ENCODE measurements around the gene MRM2. TPM values are rescaled to one million over a fixed set of nuclear protein-coding genes. Genes with fewer than 3 reads are reported as not detected.
A peak's percentile ranks its signal among the peaks of the same experiment; 100 is the strongest.

Gene MRM2
- total and polyA plus RNA-seq, 5 donors from 2014 or later, result 7.3 to 39.7 (median 37.1) TPM

- no peaks in the 10 kb centered on the region for H3K27me3 ChIP-seq (ENCODE audit: control insufficient read depth, insufficient read depth, low read length)
- Mint-ChIP-seq H3K4me1 (no peaks in the 10 kb centered on the region), H3K27ac (no peak overlapping the region), H3K9me3 (no peaks in the 10 kb centered on the region), H3K4me3 (no peak overlapping the region), H3K36me3 (peaks cover 31% of the 10 kb centered on the region), H3K27me3 (no peaks in the 10 kb centered on the region)
- H3K9me3 ChIP-seq (ENCODE audit: control insufficient read depth in 2 of 2, low read length in 2 of 2), result no peaks in the 10 kb centered on the region
- no peak overlapping the region for H3K27ac ChIP-seq (ENCODE audit: insufficient read depth, low read length, poor library complexity, severe bottlenecking)
- H3K36me3 ChIP-seq (ENCODE audit: control insufficient read depth, insufficient read depth, low read length), result peaks cover 17% of the 10 kb centered on the region
- H3K4me1 ChIP-seq (ENCODE audit: control insufficient read depth, insufficient read depth, low read length, poor library complexity, severe bottlenecking), result no peaks in the 10 kb centered on the region
- ATAC-seq (ENCODE audit: low read depth in 2 of 2), result no peak
- no peak overlapping the region for H3K4me3 ChIP-seq (ENCODE audit: low read depth, low read length)
- no peak for DNase-seq
Observed at GRCh38 chr7:2203766-2204300, 38.2 kb downstream of the MRM2 start.

GRCh38 chr7:2202901-2203765 is 38.9 kb downstream of the MRM2 start:
- H3K27ac ChIP-seq (ENCODE audit: insufficient read depth, low read length, poor library complexity, severe bottlenecking), result no peak overlapping the region
- H3K36me3 ChIP-seq (ENCODE audit: control insufficient read depth, insufficient read depth, low read length), result peaks cover 10% of the 10 kb centered on the region
- Mint-ChIP-seq H3K9me3 (no peaks in the 10 kb centered on the region), H3K4me1 (no peaks in the 10 kb centered on the region), H3K27me3 (no peaks in the 10 kb centered on the region), H3K36me3 (peaks cover 24% of the 10 kb centered on the region), H3K27ac (peak overlapping the region in 1 of 3 donors; percentile 48), H3K4me3 (no peak overlapping the region)
- ATAC-seq (ENCODE audit: low read depth in 2 of 2) (no peak), DNase-seq (no peak)
- H3K27me3 ChIP-seq (ENCODE audit: control insufficient read depth, insufficient read depth, low read length), result no peaks in the 10 kb centered on the region
- H3K9me3 ChIP-seq (ENCODE audit: control insufficient read depth in 2 of 2, low read length in 2 of 2), result no peaks in the 10 kb centered on the region
- H3K4me1 ChIP-seq (ENCODE audit: control insufficient read depth, insufficient read depth, low read length, poor library complexity, severe bottlenecking), result no peaks in the 10 kb centered on the region
- H3K4me3 ChIP-seq (ENCODE audit: low read depth, low read length), result no peak overlapping the region

- Histone ChIP-seq H3K4me1 (ENCODE audit: control insufficient read depth, insufficient read depth, low read length, poor library complexity, severe bottlenecking) (no peaks in the 10 kb centered on the region), H3K9me3 (ENCODE audit: control insufficient read depth in 2 of 2, low read length in 2 of 2) (no peaks in the 10 kb centered on the region), H3K36me3 (ENCODE audit: control insufficient read depth, insufficient read depth, low read length) (peaks cover 9% of the 10 kb centered on the region), H3K4me3 (ENCODE audit: low read depth, low read length) (no peak overlapping the region), H3K27me3 (ENCODE audit: control insufficient read depth, insufficient read depth, low read length) (no peaks in the 10 kb centered on the region), H3K27ac (ENCODE audit: insufficient read depth, low read length, poor library complexity, severe bottlenecking) (no peak overlapping the region)
- no peak for ATAC-seq (ENCODE audit: low read depth in 2 of 2)
- peaks cover 0 to under 1% (median 0%) of the 10 kb centered on the region in 4 donors for H3K4me1 Mint-ChIP-seq
- H3K27ac Mint-ChIP-seq, result no peak overlapping the region
- no peak overlapping the region for H3K4me3 Mint-ChIP-seq
- no peaks in the 10 kb centered on the region for H3K27me3 Mint-ChIP-seq
- H3K36me3 Mint-ChIP-seq, result peaks cover 22% of the 10 kb centered on the region
- H3K9me3 Mint-ChIP-seq, result no peaks in the 10 kb centered on the region
- no peak for DNase-seq
Observed at GRCh38 chr7:2202361-2202761, 39.6 kb downstream of the MRM2 start.

GRCh38 chr7:2201686-2202360 is 40.2 kb downstream of the MRM2 start:
- H3K27ac Mint-ChIP-seq, result no peak overlapping the region
- DNase-seq (no peak), ATAC-seq (ENCODE audit: low read depth in 2 of 2) (no peak)
- H3K36me3 Mint-ChIP-seq, result peaks cover 22% of the 10 kb centered on the region
- H3K27me3 Mint-ChIP-seq, result no peaks in the 10 kb centered on the region
- no peak overlapping the region for H3K4me3 Mint-ChIP-seq
- no peaks in the 10 kb centered on the region for H3K9me3 ChIP-seq (ENCODE audit: control insufficient read depth in 2 of 2, low read length in 2 of 2)
- H3K4me1 ChIP-seq (ENCODE audit: control insufficient read depth, insufficient read depth, low read length, poor library complexity, severe bottlenecking), result no peaks in the 10 kb centered on the region
- no peak overlapping the region for H3K27ac ChIP-seq (ENCODE audit: insufficient read depth, low read length, poor library complexity, severe bottlenecking)
- peaks cover 0 to 4% (median 0%) of the 10 kb centered on the region in 4 donors for H3K4me1 Mint-ChIP-seq
- H3K4me3 ChIP-seq (ENCODE audit: low read depth, low read length), result no peak overlapping the region
- peaks cover 9% of the 10 kb centered on the region for H3K36me3 ChIP-seq (ENCODE audit: control insufficient read depth, insufficient read depth, low read length)
- H3K9me3 Mint-ChIP-seq, result no peaks in the 10 kb centered on the region
- H3K27me3 ChIP-seq (ENCODE audit: control insufficient read depth, insufficient read depth, low read length), result no peaks in the 10 kb centered on the region

- Mint-ChIP-seq H3K9me3 (no peaks in the 10 kb centered on the region), H3K4me3 (no peak overlapping the region), H3K4me1 (peaks cover 0 to 4% (median 0%) of the 10 kb centered on the region in 4 donors), H3K27me3 (no peaks in the 10 kb centered on the region), H3K36me3 (peaks cover 26% of the 10 kb centered on the region), H3K27ac (peak overlapping the region in 1 of 3 donors; percentile 46)
- H3K9me3 ChIP-seq (ENCODE audit: control insufficient read depth in 2 of 2, low read length in 2 of 2), result no peaks in the 10 kb centered on the region
- DNase-seq, result no peak
- ATAC-seq (ENCODE audit: low read depth in 2 of 2), result no peak
- peaks cover 13% of the 10 kb centered on the region for H3K36me3 ChIP-seq (ENCODE audit: control insufficient read depth, insufficient read depth, low read length)
- no peaks in the 10 kb centered on the region for H3K4me1 ChIP-seq (ENCODE audit: control insufficient read depth, insufficient read depth, low read length, poor library complexity, severe bottlenecking)
- H3K4me3 ChIP-seq (ENCODE audit: low read depth, low read length), result no peak overlapping the region
- H3K27ac ChIP-seq (ENCODE audit: insufficient read depth, low read length, poor library complexity, severe bottlenecking), result no peak overlapping the region
- H3K27me3 ChIP-seq (ENCODE audit: control insufficient read depth, insufficient read depth, low read length), result no peaks in the 10 kb centered on the region
Observed at GRCh38 chr7:2201128-2201527, 40.9 kb downstream of the MRM2 start.

GRCh38 chr7:2200584-2200980 is 41.4 kb downstream of the MRM2 start:
- ATAC-seq (ENCODE audit: low read depth in 2 of 2) (no peak), DNase-seq (no peak)
- Histone ChIP-seq H3K36me3 (ENCODE audit: control insufficient read depth, insufficient read depth, low read length) (peaks cover 18% of the 10 kb centered on the region), H3K9me3 (ENCODE audit: control insufficient read depth in 2 of 2, low read length in 2 of 2) (no peaks in the 10 kb centered on the region), H3K4me1 (ENCODE audit: control insufficient read depth, insufficient read depth, low read length, poor library complexity, severe bottlenecking) (no peaks in the 10 kb centered on the region), H3K4me3 (ENCODE audit: low read depth, low read length) (no peak overlapping the region), H3K27me3 (ENCODE audit: control insufficient read depth, insufficient read depth, low read length) (no peaks in the 10 kb centered on the region), H3K27ac (ENCODE audit: insufficient read depth, low read length, poor library complexity, severe bottlenecking) (no peak overlapping the region)
- no peaks in the 10 kb centered on the region for H3K27me3 Mint-ChIP-seq
- no peak overlapping the region for H3K4me3 Mint-ChIP-seq
- H3K9me3 Mint-ChIP-seq, result no peaks in the 10 kb centered on the region
- H3K4me1 Mint-ChIP-seq, result peaks cover 0 to 4% (median 0%) of the 10 kb centered on the region in 4 donors
- peaks cover 29% of the 10 kb centered on the region for H3K36me3 Mint-ChIP-seq
- H3K27ac Mint-ChIP-seq, result peak overlapping the region in 1 of 3 donors; percentile 75

GRCh38 chr7:2199956-2200583 is 41.9 kb downstream of the MRM2 start:
- no peak for ATAC-seq (ENCODE audit: low read depth in 2 of 2)
- H3K9me3 Mint-ChIP-seq, result no peaks in the 10 kb centered on the region

More at GRCh38 chr7:2199956-2200583, 41.9 kb downstream of the MRM2 start:
- peaks cover 0 to 4% (median 0%) of the 10 kb centered on the region in 4 donors for H3K4me1 Mint-ChIP-seq
- no peaks in the 10 kb centered on the region for H3K27me3 ChIP-seq (ENCODE audit: control insufficient read depth, insufficient read depth, low read length)
- no peak for DNase-seq
- peaks cover 21% of the 10 kb centered on the region for H3K36me3 ChIP-seq (ENCODE audit: control insufficient read depth, insufficient read depth, low read length)
- no peak overlapping the region for H3K4me3 Mint-ChIP-seq
- H3K4me3 ChIP-seq (ENCODE audit: low read depth, low read length), result no peak overlapping the region
- peaks cover 31% of the 10 kb centered on the region for H3K36me3 Mint-ChIP-seq
- H3K4me1 ChIP-seq (ENCODE audit: control insufficient read depth, insufficient read depth, low read length, poor library complexity, severe bottlenecking), result no peaks in the 10 kb centered on the region
- no peak overlapping the region for H3K27ac ChIP-seq (ENCODE audit: insufficient read depth, low read length, poor library complexity, severe bottlenecking)
- H3K27ac Mint-ChIP-seq, result peak overlapping the region in 1 of 3 donors; percentile 75
- H3K9me3 ChIP-seq (ENCODE audit: control insufficient read depth in 2 of 2, low read length in 2 of 2), result peaks cover 0 to 2% of the 10 kb centered on the region in 2 experiments
- no peaks in the 10 kb centered on the region for H3K27me3 Mint-ChIP-seq
